HUES6 (cell line): ENCODE data around the gene NCF4.
A peak's percentile ranks its signal among the peaks of the same experiment; 100 is the strongest.

Experiments used
- H3K27ac ChIP-seq: 2 replicates; pipeline ENCODE4 v1.7.0; 2013; ENCODE audit warnings: low read depth, mild to moderate bottlenecking, low read length, inconsistent platforms
- H3K27me3 ChIP-seq: 2 replicates; pipeline ENCODE4 v1.6.1; 2013; ENCODE audit warnings: low read length; ENCODE audit not compliant: control insufficient read depth, insufficient read depth
- H3K36me3 ChIP-seq: 2 replicates; pipeline ENCODE4 v1.6.1; 2013; ENCODE audit warnings: low read length; ENCODE audit not compliant: control insufficient read depth, insufficient read depth
- H3K4me1 ChIP-seq: 2 replicates; pipeline ENCODE4 v1.6.1; 2013; ENCODE audit warnings: low read length; ENCODE audit not compliant: control insufficient read depth, insufficient read depth
- H3K4me3 ChIP-seq: 2 replicates; pipeline ENCODE4 v1.5.1; 2013; ENCODE audit warnings: low read depth, low read length
- H3K9ac ChIP-seq: one replicate; pipeline ENCODE4 v1.6.1; 2013; ENCODE audit warnings: mild to moderate bottlenecking, low read length
- H3K9me3 ChIP-seq: 2 replicates; pipeline ENCODE4 v1.6.1; 2013; ENCODE audit warnings: low read depth, low read length; ENCODE audit not compliant: control insufficient read depth, insufficient read depth

NCF4 gene

DNA sequence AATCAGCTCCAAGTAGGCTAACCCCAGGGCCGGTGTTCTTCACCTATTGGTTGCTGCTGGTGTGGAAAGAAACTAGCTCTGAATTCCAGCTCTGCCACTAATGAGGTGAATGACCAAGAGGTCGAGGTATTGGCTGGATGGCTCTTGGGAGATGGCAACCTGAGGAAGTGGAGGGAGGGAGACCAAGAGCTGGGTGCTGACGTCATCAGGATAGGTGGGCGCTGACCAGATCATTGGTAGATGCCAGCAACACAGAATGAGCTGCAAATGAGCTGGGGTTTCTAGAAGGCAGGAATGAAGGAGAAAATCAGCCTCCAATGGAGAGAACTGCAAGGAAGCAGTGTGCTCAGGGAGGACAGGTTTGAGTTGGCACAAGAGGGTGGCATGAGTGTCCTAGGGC, 37.9 kb downstream of the NCF4 start:
- Histone ChIP-seq H3K9ac (no peak overlapping the region), H3K27me3 (peaks cover 9% of the 10 kb centered on the region), H3K27ac (no peak overlapping the region), H3K4me3 (no peak overlapping the region), H3K9me3 (peaks cover 27% of the 10 kb centered on the region), H3K36me3 (no peaks in the 10 kb centered on the region), H3K4me1 (peaks cover 19% of the 10 kb centered on the region)

DNA sequence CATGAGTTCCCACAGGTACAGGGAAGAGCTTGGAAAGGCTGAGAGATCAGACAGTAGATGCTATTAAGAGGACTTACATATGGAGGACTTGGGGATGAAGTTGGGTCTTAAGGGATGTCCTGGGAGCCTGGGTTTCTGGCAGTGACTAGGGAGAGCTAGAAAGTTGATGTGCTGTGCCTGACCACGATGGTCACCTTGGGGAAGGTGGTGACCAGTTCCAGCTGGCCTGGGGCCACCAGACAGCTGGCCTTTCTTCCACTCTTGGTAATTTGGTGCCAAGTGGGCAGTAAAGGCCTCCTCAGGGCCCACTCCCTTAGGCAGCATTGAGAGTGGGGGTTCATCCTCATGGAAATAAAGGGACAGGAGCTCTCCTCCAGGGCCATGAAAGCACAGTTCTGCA, 38.7 kb downstream of the NCF4 start:
- H3K4me3 ChIP-seq: no peak overlapping the region
- no peak overlapping the region for H3K27ac ChIP-seq
- no peaks in the 10 kb centered on the region for H3K36me3 ChIP-seq
- H3K27me3 ChIP-seq: peaks cover 9% of the 10 kb centered on the region
- H3K9me3 ChIP-seq: peaks cover 27% of the 10 kb centered on the region
- no peak overlapping the region for H3K9ac ChIP-seq
- H3K4me1 ChIP-seq: peaks cover 19% of the 10 kb centered on the region

DNA sequence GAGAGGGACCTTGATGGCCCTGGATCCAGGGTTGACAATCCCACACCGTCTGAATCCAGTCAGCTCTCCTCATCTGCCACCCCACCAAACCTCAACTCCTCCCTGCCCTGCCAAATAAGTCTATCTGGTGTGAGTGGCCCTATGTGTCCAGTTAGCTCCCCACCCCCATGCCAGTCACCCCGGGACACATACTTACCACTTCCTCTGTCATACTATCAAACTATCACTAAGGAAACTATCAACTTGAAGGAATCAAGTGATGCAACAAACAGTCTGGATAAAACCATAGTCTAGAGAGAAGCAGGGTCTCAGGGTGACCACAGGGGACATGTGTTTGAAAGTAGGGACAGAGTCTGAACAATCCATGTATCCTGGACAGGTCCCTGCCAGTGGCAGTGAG, 39.4 kb downstream of the NCF4 start:
- no peak overlapping the region for H3K27ac ChIP-seq
- no peaks in the 10 kb centered on the region for H3K36me3 ChIP-seq
- no peak overlapping the region for H3K4me3 ChIP-seq
- H3K4me1 ChIP-seq: peaks cover 19% of the 10 kb centered on the region
- peak overlapping the region; percentile 5 for H3K9ac ChIP-seq
- H3K27me3 ChIP-seq: peaks cover 9% of the 10 kb centered on the region
- H3K9me3 ChIP-seq: peaks cover 23% of the 10 kb centered on the region

DNA sequence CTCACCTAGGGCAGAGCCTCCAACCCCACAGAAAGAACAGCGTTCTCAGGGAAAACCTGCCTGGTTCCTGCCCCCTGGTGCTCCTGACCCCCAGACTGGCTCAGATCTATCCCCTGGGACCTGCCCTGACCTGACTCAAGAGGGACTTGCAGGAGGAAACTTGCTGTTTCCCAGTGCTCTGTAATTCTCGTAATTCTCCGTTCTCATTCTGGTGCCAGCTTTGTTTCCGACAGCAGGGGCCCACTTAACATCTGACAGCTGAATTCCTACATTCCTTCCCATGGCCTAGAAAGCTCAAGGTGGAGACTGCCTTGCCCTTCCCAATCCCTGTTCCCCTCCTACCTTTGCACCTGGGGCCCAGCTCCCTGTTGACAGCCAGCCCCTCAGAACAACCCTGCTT, 40.1 kb downstream of the NCF4 start:
- no peak overlapping the region for H3K4me3 ChIP-seq
- H3K9ac ChIP-seq: no peak overlapping the region
- H3K4me1 ChIP-seq: peaks cover 19% of the 10 kb centered on the region
- H3K9me3 ChIP-seq: peaks cover 16% of the 10 kb centered on the region
- H3K36me3 ChIP-seq: no peaks in the 10 kb centered on the region
- no peak overlapping the region for H3K27ac ChIP-seq
- peaks cover 9% of the 10 kb centered on the region for H3K27me3 ChIP-seq

DNA sequence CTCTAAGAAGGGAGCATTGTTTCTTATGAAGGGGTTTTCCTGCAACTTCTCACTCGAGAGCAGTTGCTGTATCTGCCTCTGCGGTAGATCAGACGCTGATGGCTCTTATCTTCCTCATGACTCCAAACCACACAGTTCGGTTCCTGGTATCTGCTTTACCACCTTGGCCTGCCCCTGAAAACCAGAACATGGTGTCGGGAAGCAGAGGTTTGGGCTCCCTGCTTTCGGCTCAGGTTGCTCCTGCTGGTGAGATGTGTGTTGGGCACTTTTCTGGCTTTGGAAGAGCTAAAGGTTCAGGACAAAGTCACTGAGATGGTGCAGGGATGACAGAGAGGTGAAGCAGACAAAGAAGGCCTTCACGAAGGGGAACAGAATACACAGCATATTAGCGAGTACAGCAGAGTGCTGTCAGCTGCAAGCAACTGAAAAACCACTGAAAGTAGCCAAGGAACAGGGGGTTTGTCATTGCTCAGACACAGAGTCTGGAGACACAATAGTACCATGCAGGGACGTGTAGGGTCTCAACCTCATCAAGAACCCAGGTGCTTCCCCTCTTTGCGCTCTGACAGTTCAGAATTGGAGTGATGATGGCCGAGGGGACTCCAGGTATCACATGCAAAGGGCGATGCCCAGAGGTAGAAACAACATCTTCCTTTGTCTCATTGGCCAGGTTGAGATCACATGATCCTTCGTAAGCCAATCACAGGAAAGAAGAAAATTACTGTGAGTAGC, 40.8 kb downstream of the NCF4 start:
- Histone ChIP-seq H3K4me3 (no peak overlapping the region), H3K9ac (no peak overlapping the region), H3K36me3 (no peaks in the 10 kb centered on the region), H3K27me3 (peaks cover 9% of the 10 kb centered on the region), H3K4me1 (peaks cover 19% of the 10 kb centered on the region), H3K9me3 (peaks cover 13% of the 10 kb centered on the region), H3K27ac (no peak overlapping the region)

DNA sequence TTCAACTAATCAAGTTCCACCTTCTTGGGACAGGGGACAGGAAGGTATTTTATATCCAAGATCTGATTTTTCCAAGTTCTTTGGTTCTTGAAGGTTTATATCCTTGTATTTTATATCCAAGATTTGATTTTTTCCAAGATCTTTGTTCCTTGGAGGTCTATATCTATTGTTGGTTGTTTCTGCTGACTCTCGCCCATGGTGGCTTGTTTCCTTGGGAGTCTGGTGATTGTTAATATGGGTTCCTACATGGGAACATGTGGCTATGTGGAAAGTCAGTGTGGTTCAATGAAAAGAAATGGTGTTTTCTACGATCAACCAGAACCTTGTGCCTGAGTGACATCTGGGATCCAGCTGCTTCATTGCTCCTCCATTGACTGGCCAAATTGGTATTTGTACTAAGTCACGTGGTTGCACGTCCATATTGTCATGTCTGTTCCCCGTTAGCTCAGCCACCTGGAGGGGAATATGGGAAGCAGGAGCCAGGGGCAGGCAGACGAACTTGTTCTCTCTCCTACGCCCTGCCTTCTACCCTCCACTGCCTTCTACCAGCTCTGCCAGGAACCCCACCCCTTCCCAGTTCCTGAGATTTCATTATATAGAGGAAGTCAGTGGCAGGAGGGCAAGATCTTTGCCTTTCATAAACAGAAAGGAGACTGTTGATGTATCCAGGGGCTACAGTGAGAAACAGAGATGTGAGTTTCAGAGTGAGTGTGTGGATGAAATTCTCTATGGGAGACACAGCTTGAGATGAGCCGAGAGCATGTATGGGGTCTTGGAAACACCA, 41.5 kb downstream of the NCF4 start:
- no peak overlapping the region for H3K4me3 ChIP-seq
- H3K36me3 ChIP-seq: no peaks in the 10 kb centered on the region
- H3K27me3 ChIP-seq: peaks cover 9% of the 10 kb centered on the region
- H3K4me1 ChIP-seq: peaks cover 19% of the 10 kb centered on the region
- H3K9ac ChIP-seq: no peak overlapping the region
- H3K27ac ChIP-seq: no peak overlapping the region
- H3K9me3 ChIP-seq: peaks cover 13% of the 10 kb centered on the region

DNA sequence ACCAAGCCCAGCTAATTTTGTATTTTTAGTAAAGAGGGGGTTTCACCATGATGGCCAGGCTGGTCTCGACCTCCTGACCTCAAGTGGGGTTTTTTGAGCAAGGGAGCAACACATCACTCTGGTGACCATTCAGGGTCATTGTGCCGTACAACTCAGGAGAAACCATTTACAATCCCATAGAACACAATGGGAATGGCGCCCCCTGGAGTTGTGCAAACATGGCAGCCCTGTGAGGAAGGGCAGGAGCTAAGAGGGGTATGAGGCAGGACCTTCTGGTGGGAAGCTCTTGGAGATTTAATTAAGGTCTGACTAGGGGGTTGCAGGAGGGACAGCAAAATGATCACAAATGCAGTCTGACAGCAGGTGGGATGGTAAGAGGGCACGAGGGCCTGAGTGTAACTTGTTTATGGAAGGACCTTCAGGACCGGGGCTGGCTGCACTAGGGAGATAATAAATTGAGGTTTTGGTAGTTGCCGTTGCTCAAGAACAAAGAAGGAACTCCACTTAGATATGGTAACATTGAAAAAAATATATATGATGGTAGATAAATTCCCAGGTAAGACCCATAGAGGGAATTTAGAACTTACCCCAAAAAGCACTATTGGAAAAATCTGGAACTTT, 43.6 kb downstream of the NCF4 start:
- Histone ChIP-seq H3K9ac (no peak overlapping the region), H3K27ac (no peak overlapping the region), H3K4me1 (peaks cover 19% of the 10 kb centered on the region), H3K4me3 (no peak overlapping the region), H3K36me3 (no peaks in the 10 kb centered on the region), H3K9me3 (peaks cover 10% of the 10 kb centered on the region), H3K27me3 (peaks cover 6% of the 10 kb centered on the region; the same call in 1 of the 2 replicates)

DNA sequence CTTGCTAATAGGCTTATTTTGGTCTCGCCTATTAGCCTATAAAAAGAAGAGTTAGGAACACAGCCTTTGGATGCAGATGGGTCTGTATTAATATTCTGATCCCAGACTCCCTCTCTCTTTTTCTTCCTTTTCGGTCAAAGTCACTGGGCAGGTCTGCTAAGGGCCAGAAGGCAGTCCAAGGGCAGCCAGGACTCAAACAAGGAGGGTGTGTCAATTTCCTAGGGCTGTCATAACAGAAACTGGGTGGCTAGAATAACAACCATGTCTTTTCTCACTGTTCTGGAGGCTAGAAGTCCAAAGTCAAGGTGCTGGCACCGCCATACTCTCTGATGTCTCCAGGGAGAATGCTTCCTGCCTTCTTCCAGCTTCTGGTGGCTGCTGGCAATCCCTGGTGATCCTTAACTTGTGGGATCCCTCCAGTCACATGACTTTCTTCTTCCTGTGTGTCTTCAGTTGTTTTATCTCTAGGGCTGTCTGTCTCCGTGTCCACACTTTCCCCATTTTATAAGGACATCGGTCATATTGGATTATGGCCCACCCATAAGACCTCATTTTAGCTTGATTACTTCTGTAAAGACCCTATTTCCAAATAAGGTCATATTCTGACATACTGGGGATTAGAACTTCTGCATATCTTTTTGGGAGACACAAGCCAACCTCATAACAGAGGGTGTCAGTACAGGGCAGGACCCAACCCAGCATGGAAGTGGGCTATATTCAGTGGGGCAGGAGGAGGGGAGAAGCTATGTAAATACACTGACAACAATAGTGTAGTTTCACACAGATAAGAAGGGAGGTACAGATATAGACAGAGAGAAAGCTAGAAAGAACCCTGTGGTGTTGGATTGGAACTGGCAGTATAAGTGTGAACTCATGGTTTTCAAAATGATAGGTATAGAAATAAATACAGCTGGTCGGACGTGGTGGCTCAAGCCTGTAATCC, 46.7 kb downstream of the NCF4 start:
- H3K9ac ChIP-seq: no peak overlapping the region
- 0 out of 2 replicates have a peak, but pooled peaks cover under 1% of the 10 kb centered on the region for H3K9me3 ChIP-seq
- no peaks in the 10 kb centered on the region for H3K36me3 ChIP-seq
- no peak overlapping the region for H3K27ac ChIP-seq
- H3K4me3 ChIP-seq: no peak overlapping the region
- H3K27me3 ChIP-seq: peaks cover 26% of the 10 kb centered on the region
- H3K4me1 ChIP-seq: peaks cover 16% of the 10 kb centered on the region

DNA sequence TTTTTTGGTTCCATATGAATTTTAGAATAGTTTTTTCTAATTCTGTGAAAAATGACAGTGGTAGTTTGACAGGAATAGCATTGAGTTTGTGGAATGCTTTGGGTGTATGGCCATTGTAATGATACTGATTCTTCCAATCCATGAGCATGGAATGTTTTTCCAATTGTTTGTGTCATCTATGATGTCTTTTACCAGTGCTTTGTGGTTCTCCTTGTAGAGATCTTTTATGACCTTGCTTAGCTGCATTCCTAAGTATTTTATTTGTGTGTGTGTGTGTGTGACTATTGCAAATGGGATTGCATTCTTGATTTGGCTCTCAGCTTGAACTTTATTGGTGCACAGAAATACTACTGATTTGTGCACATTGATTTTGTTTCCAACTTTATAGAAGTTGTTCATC, 49.7 kb downstream of the NCF4 start:
- H3K27me3 ChIP-seq: peaks cover 41% of the 10 kb centered on the region
- H3K27ac ChIP-seq: no peak overlapping the region
- H3K9me3 ChIP-seq: no peaks in the 10 kb centered on the region
- H3K36me3 ChIP-seq: no peaks in the 10 kb centered on the region
- H3K4me1 ChIP-seq: peaks cover 31% of the 10 kb centered on the region
- H3K9ac ChIP-seq: no peak overlapping the region
- H3K4me3 ChIP-seq: no peak overlapping the region

DNA sequence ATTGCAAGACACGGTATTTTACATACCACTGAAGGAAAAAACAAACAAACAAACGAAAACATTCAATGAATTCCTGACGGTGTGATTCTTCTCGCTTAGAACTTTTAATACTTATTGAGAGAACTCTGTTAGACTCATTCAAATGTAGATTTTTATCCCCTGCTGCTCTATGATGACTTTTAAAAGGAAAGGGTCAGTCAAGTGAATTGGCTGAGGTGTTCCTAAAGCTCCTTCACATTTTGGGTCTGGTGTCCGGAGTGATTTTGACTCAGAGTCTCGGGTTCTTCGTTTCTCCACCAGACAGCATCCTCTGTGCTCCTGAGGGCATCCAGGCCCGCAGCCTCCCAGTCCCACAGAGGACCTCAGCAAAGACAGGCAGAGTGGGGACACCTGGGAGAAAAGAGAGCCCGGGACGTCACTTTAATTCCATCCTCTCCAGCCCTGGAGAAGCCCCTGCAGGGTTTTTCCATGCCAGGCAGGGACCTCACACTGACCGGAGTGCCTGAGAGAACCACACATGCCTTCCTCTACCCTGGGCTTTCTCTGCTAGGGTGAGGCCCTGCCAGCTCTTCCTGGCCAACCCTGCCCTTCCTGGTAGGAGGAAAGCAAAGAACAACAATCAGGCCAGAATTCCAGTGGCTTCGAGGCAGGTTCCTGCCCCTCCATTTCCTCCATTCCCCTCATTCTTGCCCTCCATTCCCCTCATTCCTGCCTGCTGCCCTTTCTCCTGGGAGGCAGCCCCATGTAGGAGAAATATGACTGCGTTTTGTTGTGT, 51.3 kb downstream of the NCF4 start:
- Histone ChIP-seq H3K4me3 (peak overlapping the region; percentile 20), H3K4me1 (peaks cover 31% of the 10 kb centered on the region), H3K27ac (no peak overlapping the region), H3K9me3 (no peaks in the 10 kb centered on the region), H3K36me3 (no peaks in the 10 kb centered on the region), H3K27me3 (peaks cover 41% of the 10 kb centered on the region), H3K9ac (peak overlapping the region; percentile 24)
